Measurements from ENCODE around the gene CSNK1E. TPM values are rescaled to one million over a fixed set of nuclear protein-coding genes. Genes with fewer than 3 reads are reported as not detected.

Gene CSNK1E
- total and polyA plus RNA-seq, 9 of the 15 experiments (the other 6 are each of a cell fraction or from before 2014, with no cell fraction given) = 2.7 to 70.0 (median 41.3) TPM

GRCh38 chr22:38266120-38266519 is 51.1 kb downstream of the CSNK1E start (continued):
- no peak for TF ChIP-seq DLX4 (CRISPR knock-in tag; IDR thresholded peaks at IDR 0.05)
- TF ChIP-seq PTBP1 (IDR thresholded peaks at IDR 0.05; ENCODE audit: low read depth, low read length) = no peak
- peak in 1 of 2 experiments; percentile 44 for TF ChIP-seq AFF1 (IDR thresholded peaks at IDR 0.05; ENCODE audit: low read depth in 1 of 2, partially characterized antibody in 2 of 2)
- TF ChIP-seq ETV6 (IDR thresholded peaks at IDR 0.05; ENCODE audit: borderline replicate concordance in 1 of 2, low read depth in 2 of 2, low read length in 1 of 2) = no peak
- TF ChIP-seq ETV6 (CRISPR knock-in tag; IDR thresholded peaks at IDR 0.05; ENCODE audit: borderline replicate concordance) = no peak
- TF ChIP-seq, protein P1, sequence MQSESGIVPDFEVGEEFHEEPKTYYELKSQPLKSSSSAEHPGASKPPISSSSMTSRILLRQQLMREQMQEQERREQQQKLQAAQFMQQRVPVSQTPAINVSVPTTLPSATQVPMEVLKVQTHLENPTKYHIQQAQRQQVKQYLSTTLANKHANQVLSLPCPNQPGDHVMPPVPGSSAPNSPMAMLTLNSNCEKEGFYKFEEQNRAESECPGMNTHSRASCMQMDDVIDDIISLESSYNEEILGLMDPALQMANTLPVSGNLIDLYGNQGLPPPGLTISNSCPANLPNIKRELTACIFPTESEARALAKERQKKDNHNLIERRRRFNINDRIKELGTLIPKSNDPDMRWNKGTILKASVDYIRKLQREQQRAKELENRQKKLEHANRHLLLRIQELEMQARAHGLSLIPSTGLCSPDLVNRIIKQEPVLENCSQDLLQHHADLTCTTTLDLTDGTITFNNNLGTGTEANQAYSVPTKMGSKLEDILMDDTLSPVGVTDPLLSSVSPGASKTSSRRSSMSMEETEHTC (IDR thresholded peaks at IDR 0.05) = no peak
- TF ChIP-seq ZNF668 (CRISPR knock-in tag; IDR thresholded peaks at IDR 0.05) = no peak
- no peak for TF ChIP-seq WHSC1 (IDR thresholded peaks at IDR 0.05; ENCODE audit: low read length)
- TF ChIP-seq, protein P2, sequence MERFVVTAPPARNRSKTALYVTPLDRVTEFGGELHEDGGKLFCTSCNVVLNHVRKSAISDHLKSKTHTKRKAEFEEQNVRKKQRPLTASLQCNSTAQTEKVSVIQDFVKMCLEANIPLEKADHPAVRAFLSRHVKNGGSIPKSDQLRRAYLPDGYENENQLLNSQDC (CRISPR knock-in tag; IDR thresholded peaks at IDR 0.05) = no peak
- TF ChIP-seq FIP1L1 (IDR thresholded peaks at IDR 0.05; ENCODE audit: low read depth, low read length, poor library complexity, severe bottlenecking) = no peak
- TF ChIP-seq MAX (CRISPR knock-in tag; IDR thresholded peaks at IDR 0.05) = peak; percentile 94
- no peak for TF ChIP-seq RFX7 (CRISPR knock-in tag; IDR thresholded peaks at IDR 0.05)
- TF ChIP-seq MEF2D (tag; conservative IDR thresholded peaks at IDR 0.05; ENCODE audit: low read depth) = no peak
- no peak for TF ChIP-seq SIN3A (IDR thresholded peaks at IDR 0.05; ENCODE audit: borderline replicate concordance in 2 of 2, control insufficient read depth in 1 of 2, low read depth in 2 of 2, low read length in 2 of 2)
- TF ChIP-seq ZBTB7A (IDR thresholded peaks at IDR 0.05; ENCODE audit: borderline replicate concordance, control insufficient read depth, low read depth, low read length) = no peak
- no peak for TF ChIP-seq KHSRP (IDR thresholded peaks at IDR 0.05)
- TF ChIP-seq ZBTB33 (CRISPR knock-in tag; IDR thresholded peaks at IDR 0.05) = no peak
- TF ChIP-seq, protein P3, sequence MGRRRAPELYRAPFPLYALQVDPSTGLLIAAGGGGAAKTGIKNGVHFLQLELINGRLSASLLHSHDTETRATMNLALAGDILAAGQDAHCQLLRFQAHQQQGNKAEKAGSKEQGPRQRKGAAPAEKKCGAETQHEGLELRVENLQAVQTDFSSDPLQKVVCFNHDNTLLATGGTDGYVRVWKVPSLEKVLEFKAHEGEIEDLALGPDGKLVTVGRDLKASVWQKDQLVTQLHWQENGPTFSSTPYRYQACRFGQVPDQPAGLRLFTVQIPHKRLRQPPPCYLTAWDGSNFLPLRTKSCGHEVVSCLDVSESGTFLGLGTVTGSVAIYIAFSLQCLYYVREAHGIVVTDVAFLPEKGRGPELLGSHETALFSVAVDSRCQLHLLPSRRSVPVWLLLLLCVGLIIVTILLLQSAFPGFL (CRISPR knock-in tag; IDR thresholded peaks at IDR 0.05) = no peak
- TF ChIP-seq ZNF184 (CRISPR knock-in tag; IDR thresholded peaks at IDR 0.05) = no peak
